ENCODE measurements around the gene EXOC6B.

GRCh38 chr2:72235497-72236415 is 590.1 kb downstream of the EXOC6B start:
- TF ChIP-seq, protein P1, sequence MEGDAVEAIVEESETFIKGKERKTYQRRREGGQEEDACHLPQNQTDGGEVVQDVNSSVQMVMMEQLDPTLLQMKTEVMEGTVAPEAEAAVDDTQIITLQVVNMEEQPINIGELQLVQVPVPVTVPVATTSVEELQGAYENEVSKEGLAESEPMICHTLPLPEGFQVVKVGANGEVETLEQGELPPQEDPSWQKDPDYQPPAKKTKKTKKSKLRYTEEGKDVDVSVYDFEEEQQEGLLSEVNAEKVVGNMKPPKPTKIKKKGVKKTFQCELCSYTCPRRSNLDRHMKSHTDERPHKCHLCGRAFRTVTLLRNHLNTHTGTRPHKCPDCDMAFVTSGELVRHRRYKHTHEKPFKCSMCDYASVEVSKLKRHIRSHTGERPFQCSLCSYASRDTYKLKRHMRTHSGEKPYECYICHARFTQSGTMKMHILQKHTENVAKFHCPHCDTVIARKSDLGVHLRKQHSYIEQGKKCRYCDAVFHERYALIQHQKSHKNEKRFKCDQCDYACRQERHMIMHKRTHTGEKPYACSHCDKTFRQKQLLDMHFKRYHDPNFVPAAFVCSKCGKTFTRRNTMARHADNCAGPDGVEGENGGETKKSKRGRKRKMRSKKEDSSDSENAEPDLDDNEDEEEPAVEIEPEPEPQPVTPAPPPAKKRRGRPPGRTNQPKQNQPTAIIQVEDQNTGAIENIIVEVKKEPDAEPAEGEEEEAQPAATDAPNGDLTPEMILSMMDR (IDR thresholded peaks at IDR 0.05) = no peak
- TF ChIP-seq POLR2A (IDR thresholded peaks at IDR 0.05) = no peak

Data from esophagus squamous epithelium (tissue), 4 donors.